ENCODE measurements around the gene RASA2. TPM values are rescaled to one million over a fixed set of nuclear protein-coding genes. Genes with fewer than 3 reads are reported as not detected.
A peak's percentile ranks its signal among the peaks of the same experiment; 100 is the strongest.

The RASA2 gene
- total RNA-seq, 1 donor from 2014 or later: 9.9 TPM

DNA sequence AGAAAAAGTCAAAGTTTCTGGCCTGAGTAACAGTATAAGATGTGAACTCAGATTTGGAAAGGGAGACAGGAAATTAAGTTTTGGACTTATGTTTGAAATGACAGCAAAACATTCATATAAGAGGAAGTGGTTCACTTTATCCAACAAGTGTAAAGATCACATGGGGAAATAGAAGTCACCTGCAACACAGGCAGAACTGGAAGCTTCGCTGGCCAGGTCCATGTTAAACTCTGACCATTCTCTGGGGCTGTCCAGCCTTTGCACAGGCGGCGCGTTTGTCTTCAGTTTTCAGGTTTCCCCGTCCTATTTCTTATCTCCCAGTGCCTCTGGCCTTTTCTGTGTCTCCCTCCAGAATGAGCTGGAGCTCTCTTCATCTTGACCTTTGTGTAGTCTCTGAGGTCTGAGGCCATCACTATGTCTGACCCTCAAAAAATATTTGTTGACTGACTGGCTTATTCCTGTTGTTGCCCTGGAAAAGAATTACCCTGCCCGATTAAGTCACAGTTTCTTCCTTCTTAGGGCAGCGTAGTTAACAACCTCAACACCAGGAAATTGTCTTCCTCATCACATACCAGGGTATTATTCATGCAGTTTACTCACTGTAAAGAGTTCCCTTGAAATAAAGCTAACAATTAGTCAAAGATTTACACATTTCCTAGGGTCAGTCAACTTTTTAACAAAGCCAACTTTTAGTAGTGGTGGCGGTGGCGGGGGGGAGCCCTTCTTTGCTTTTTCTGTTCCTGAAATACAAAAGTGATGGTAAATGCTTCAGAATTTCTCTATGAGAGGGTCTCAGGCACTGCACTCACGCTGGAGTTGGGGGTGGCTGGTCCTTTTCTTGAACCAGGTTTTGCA, 959 bp upstream of the RASA2 start:
- H3K27ac Mint-ChIP-seq (ENCODE audit: unreplicated experiment): peak overlapping the region; percentile 69
- no peak for DNase-seq (ENCODE audit: extremely low spot score, unreplicated experiment)
- H3K27me3 Mint-ChIP-seq (ENCODE audit: unreplicated experiment): no peaks in the 10 kb centered on the region
- H3K4me3 Mint-ChIP-seq (ENCODE audit: unreplicated experiment): peak overlapping the region; percentile 80
- H3K9me3 Mint-ChIP-seq (ENCODE audit: unreplicated experiment): no peaks in the 10 kb centered on the region
- no peaks in the 10 kb centered on the region for H3K36me3 Mint-ChIP-seq (ENCODE audit: unreplicated experiment)
- TF ChIP-seq, protein P1, sequence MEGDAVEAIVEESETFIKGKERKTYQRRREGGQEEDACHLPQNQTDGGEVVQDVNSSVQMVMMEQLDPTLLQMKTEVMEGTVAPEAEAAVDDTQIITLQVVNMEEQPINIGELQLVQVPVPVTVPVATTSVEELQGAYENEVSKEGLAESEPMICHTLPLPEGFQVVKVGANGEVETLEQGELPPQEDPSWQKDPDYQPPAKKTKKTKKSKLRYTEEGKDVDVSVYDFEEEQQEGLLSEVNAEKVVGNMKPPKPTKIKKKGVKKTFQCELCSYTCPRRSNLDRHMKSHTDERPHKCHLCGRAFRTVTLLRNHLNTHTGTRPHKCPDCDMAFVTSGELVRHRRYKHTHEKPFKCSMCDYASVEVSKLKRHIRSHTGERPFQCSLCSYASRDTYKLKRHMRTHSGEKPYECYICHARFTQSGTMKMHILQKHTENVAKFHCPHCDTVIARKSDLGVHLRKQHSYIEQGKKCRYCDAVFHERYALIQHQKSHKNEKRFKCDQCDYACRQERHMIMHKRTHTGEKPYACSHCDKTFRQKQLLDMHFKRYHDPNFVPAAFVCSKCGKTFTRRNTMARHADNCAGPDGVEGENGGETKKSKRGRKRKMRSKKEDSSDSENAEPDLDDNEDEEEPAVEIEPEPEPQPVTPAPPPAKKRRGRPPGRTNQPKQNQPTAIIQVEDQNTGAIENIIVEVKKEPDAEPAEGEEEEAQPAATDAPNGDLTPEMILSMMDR (IDR thresholded peaks at IDR 0.05): no peak
- peaks cover 24% of the 10 kb centered on the region for H3K4me1 Mint-ChIP-seq (ENCODE audit: unreplicated experiment)

DNA sequence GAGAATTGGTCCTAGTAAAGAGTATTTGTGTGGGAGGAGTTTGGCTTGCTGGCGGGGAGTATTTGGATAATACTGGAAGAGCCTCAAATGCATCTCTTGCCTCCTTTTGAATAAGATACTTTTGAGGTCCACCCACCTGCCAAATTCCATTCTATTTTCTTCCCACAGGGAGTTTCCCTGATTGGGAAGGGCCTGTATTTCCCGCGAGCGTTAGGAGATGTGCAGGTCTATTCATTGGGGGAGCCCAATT, 406 bp upstream of the RASA2 start:
- Mint-ChIP-seq H3K4me1 (ENCODE audit: unreplicated experiment) (peaks cover 24% of the 10 kb centered on the region), H3K27me3 (ENCODE audit: unreplicated experiment) (no peaks in the 10 kb centered on the region), H3K27ac (ENCODE audit: unreplicated experiment) (peak overlapping the region; percentile 69), H3K9me3 (ENCODE audit: unreplicated experiment) (no peaks in the 10 kb centered on the region), H3K36me3 (ENCODE audit: unreplicated experiment) (no peaks in the 10 kb centered on the region), H3K4me3 (ENCODE audit: unreplicated experiment) (peak overlapping the region; percentile 80)
- TF ChIP-seq, protein P1 (IDR thresholded peaks at IDR 0.05): no peak
- no peak for DNase-seq (ENCODE audit: extremely low spot score, unreplicated experiment)

GRCh38 chr3:141487521-141488252, 860 bp downstream of the RASA2 start:
- H3K9me3 Mint-ChIP-seq (ENCODE audit: unreplicated experiment): no peaks in the 10 kb centered on the region
- peaks cover 17% of the 10 kb centered on the region for H3K4me1 Mint-ChIP-seq (ENCODE audit: unreplicated experiment)
- H3K4me3 Mint-ChIP-seq (ENCODE audit: unreplicated experiment): peak overlapping the region; percentile 83
- H3K36me3 Mint-ChIP-seq (ENCODE audit: unreplicated experiment): no peaks in the 10 kb centered on the region
- peak overlapping the region; percentile 81 for H3K27ac Mint-ChIP-seq (ENCODE audit: unreplicated experiment)
- no peak for DNase-seq (ENCODE audit: extremely low spot score, unreplicated experiment)
- TF ChIP-seq, protein P1 (IDR thresholded peaks at IDR 0.05): no peak
- H3K27me3 Mint-ChIP-seq (ENCODE audit: unreplicated experiment): no peaks in the 10 kb centered on the region

DNA sequence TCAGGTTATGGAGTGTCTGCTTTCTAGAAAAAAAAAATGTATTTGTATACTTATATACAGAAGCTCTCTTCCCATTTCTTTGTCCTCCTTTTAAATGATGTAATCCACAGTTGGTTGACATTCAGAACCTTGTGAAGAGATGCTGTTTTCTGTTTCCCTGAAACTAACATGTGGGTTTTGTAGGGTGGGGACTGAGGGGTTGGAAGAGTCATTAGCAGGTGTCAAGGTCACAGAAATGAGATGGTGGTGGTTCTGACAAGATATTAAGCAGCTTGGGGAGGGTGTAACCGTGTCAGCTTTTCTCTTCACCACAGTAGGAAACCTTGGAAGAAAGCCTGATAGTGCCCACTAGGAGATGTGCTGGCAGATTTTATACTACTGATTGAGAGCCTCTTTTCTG, 2.4 kb downstream of the RASA2 start:
- TF ChIP-seq, protein P1 (IDR thresholded peaks at IDR 0.05): no peak
- H3K27ac Mint-ChIP-seq (ENCODE audit: unreplicated experiment): no peak overlapping the region

DNA sequence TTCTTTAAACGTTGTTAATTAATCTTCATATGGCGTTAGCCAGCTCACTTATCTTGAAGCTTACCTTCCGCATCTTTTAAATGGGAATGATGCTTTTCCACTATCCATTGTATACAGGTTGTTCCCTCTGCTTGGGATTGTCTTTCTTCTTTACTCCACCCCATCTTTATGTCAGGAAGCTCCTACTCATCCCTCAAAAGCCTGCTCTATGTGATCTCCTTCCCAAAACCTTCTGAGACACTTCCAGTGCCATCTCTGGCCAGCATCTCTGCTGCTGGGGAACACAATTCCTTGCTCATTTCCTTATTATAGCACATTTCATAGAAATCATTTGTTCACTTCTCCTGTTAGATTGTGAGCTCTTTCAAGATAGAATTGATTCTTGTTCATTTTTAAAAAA, 4.3 kb downstream of the RASA2 start:
- H3K4me1 Mint-ChIP-seq (ENCODE audit: unreplicated experiment): peaks cover 12% of the 10 kb centered on the region
- H3K4me3 Mint-ChIP-seq (ENCODE audit: unreplicated experiment): no peak overlapping the region
- TF ChIP-seq, protein P1 (IDR thresholded peaks at IDR 0.05): no peak
- no peaks in the 10 kb centered on the region for H3K36me3 Mint-ChIP-seq (ENCODE audit: unreplicated experiment)
- no peaks in the 10 kb centered on the region for H3K9me3 Mint-ChIP-seq (ENCODE audit: unreplicated experiment)
- H3K27me3 Mint-ChIP-seq (ENCODE audit: unreplicated experiment): no peaks in the 10 kb centered on the region
- H3K27ac Mint-ChIP-seq (ENCODE audit: unreplicated experiment): no peak overlapping the region
- DNase-seq (ENCODE audit: extremely low spot score, unreplicated experiment): no peak

More for the DNA sequence above, 2.4 kb downstream of the RASA2 start:
- peaks cover 15% of the 10 kb centered on the region for H3K4me1 Mint-ChIP-seq (ENCODE audit: unreplicated experiment)
- no peaks in the 10 kb centered on the region for H3K27me3 Mint-ChIP-seq (ENCODE audit: unreplicated experiment)
- H3K36me3 Mint-ChIP-seq (ENCODE audit: unreplicated experiment): no peaks in the 10 kb centered on the region
- H3K4me3 Mint-ChIP-seq (ENCODE audit: unreplicated experiment): no peak overlapping the region
- no peaks in the 10 kb centered on the region for H3K9me3 Mint-ChIP-seq (ENCODE audit: unreplicated experiment)
- no peak for DNase-seq (ENCODE audit: extremely low spot score, unreplicated experiment)

Measured in osteocyte (in vitro differentiated cells).